SU-DHL-6 (cell line): ENCODE results near the gene COL16A1.

Experiments
- EZH2phosphoT487 ChIP-seq: fragments of 200-600 bp; sonication (generic), shearing (Covaris generic); conservative IDR thresholded peaks from 2 replicates; pipeline ENCODE4 v1.6.1; 2018; ENCODE audit warnings: mild to moderate bottlenecking, antibody characterized with exemption, low read length, moderate library complexity, mixed read lengths
- TF ChIP-seq, protein P1 (sequence below): fragments of 200-600 bp; sonication (generic); IDR thresholded peaks from one replicate; pipeline ENCODE4 v1.5.1; 2017; ENCODE audit warnings: antibody characterized with exemption, mild to moderate bottlenecking, low read length, moderate library complexity; ENCODE audit not compliant: insufficient read depth, poor library complexity, severe bottlenecking

DNA sequence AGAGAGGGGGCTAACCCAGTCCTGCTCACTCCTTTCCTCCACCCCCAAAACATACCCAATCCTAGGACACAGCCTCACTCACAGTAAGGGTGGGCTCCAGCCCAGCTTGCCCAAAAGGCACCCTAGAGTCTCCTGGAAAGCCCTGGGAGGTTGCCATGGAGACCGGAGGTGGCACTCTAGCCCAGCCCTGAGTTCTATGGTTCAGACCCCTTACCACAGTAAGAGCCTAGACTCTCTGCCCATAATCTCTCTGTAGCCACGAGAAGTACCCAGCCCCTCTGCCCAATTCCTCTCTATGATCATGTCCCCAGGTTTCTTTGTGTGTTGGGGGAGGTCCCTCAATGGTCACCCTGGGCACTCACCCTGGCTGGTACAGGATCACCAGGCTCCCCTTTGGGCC lies 14.4 kb downstream of the COL16A1 start:
- TF ChIP-seq, protein P1, sequence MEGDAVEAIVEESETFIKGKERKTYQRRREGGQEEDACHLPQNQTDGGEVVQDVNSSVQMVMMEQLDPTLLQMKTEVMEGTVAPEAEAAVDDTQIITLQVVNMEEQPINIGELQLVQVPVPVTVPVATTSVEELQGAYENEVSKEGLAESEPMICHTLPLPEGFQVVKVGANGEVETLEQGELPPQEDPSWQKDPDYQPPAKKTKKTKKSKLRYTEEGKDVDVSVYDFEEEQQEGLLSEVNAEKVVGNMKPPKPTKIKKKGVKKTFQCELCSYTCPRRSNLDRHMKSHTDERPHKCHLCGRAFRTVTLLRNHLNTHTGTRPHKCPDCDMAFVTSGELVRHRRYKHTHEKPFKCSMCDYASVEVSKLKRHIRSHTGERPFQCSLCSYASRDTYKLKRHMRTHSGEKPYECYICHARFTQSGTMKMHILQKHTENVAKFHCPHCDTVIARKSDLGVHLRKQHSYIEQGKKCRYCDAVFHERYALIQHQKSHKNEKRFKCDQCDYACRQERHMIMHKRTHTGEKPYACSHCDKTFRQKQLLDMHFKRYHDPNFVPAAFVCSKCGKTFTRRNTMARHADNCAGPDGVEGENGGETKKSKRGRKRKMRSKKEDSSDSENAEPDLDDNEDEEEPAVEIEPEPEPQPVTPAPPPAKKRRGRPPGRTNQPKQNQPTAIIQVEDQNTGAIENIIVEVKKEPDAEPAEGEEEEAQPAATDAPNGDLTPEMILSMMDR = no peak
- TF ChIP-seq EZH2phosphoT487 = no peak
